Keratinocyte (primary cell): Measurements from ENCODE around the gene TMEM132D. TPM values are rescaled to one million over a fixed set of nuclear protein-coding genes. Genes with fewer than 3 reads are reported as not detected.
"Not testable (repeated sequence)": the region's sequence is repeated elsewhere in the genome, so short reads cannot be mapped to it uniquely, and the experiment has no call there.

Experiments
- DNase-seq: peaks from one replicate; pipeline ENCODE4 v3.0.0-alpha.2; 2011; ENCODE audit warnings: low read depth, missing footprints, low spot score
- FAIRE-seq: peaks from 2 replicates; lab custom pipeline; 2011; peaks lifted over from hg19 to GRCh38; lab: Jason Lieb, UNC
- H2AFZ ChIP-seq: 2 replicates; pipeline ENCODE4 v1.6.0; 2012; ENCODE audit warnings: low read length, control low read depth, inconsistent platforms; ENCODE audit not compliant: control insufficient read depth
- H3K27ac ChIP-seq: 2 replicates; pipeline ENCODE4 v1.5.1; 2011; ENCODE audit warnings: low read length; ENCODE audit not compliant: control insufficient read depth, insufficient read depth
- H3K27me3 ChIP-seq: 3 replicates; pipeline ENCODE4 v1.6.0; 2011; ENCODE audit warnings: low read length; ENCODE audit not compliant: control insufficient read depth, insufficient read depth; ENCODE audit errors: extremely low read depth
- H3K36me3 ChIP-seq, 2 experiments: 2 replicates in 1 of 2; 3 replicates in 1 of 2; pipeline ENCODE4 v1.5.1; 2011; ENCODE audit warnings: low read length in 2 of 2, mild to moderate bottlenecking in 1 of 2; ENCODE audit not compliant: control insufficient read depth in 2 of 2, insufficient read depth in 2 of 2; ENCODE audit errors: extremely low read depth in 1 of 2
- H3K4me1 ChIP-seq: 3 replicates; pipeline ENCODE4 v1.5.1; 2011; ENCODE audit warnings: low read length; ENCODE audit not compliant: control insufficient read depth, insufficient read depth; ENCODE audit errors: extremely low read depth
- H3K4me2 ChIP-seq: 3 replicates; pipeline ENCODE4 v1.6.0; 2011; ENCODE audit warnings: low read depth, low read length; ENCODE audit not compliant: control insufficient read depth, insufficient read depth; ENCODE audit errors: extremely low read depth
- H3K4me3 ChIP-seq, 3 experiments: fragments of 200-600 bp in 1 of 3; sonication (generic) in 1 of 3; 2 replicates in 2 of 3; 3 replicates in 1 of 3; pipeline ENCODE4 v1.5.1; 2011 to 2016; ENCODE audit warnings: low read length in 3 of 3, mild to moderate bottlenecking in 3 of 3, control low read depth in 2 of 3, inconsistent platforms in 1 of 3, low read depth in 1 of 3, mixed read lengths in 1 of 3, mixed run types in 1 of 3, moderate library complexity in 1 of 3; ENCODE audit not compliant: control insufficient read depth in 2 of 3, insufficient read depth in 2 of 3; ENCODE audit errors: extremely low read depth in 1 of 3
- H3K79me2 ChIP-seq: 2 replicates; pipeline ENCODE4 v1.6.0; 2012; ENCODE audit warnings: low read length; ENCODE audit not compliant: control insufficient read depth, insufficient read depth
- H3K9ac ChIP-seq: 3 replicates; pipeline ENCODE4 v1.6.0; 2011; ENCODE audit warnings: low read length; ENCODE audit not compliant: control insufficient read depth, insufficient read depth; ENCODE audit errors: extremely low read depth
- H3K9me1 ChIP-seq: 3 replicates; pipeline ENCODE4 v1.6.0; 2011; ENCODE audit warnings: low read length; ENCODE audit not compliant: control insufficient read depth, insufficient read depth; ENCODE audit errors: extremely low read depth
- H3K9me3 ChIP-seq: 2 replicates; pipeline ENCODE4 v1.5.1; 2012; ENCODE audit warnings: low read depth, low read length; ENCODE audit not compliant: control insufficient read depth
- H4K20me1 ChIP-seq: 3 replicates; pipeline ENCODE4 v1.6.0; 2011; ENCODE audit warnings: low read length; ENCODE audit not compliant: control insufficient read depth, insufficient read depth; ENCODE audit errors: extremely low read depth
- CTCF ChIP-seq, 3 experiments: IDR thresholded peaks in 1 of 3; conservative IDR thresholded peaks in 1 of 3; optimal IDR thresholded peaks in 1 of 3; 2 replicates in 2 of 3; 3 replicates in 1 of 3; pipeline versions ENCODE3 to v1.5.1; 2011; ENCODE audit warnings: low read length in 3 of 3, mild to moderate bottlenecking in 3 of 3, moderate library complexity in 2 of 3, control low read depth in 1 of 3, inconsistent platforms in 1 of 3; ENCODE audit not compliant: insufficient read depth in 2 of 3; ENCODE audit errors: extremely low read depth in 1 of 3
- EZH2 ChIP-seq: IDR thresholded peaks from one replicate; pipeline ENCODE4 v1.6.1; 2012; ENCODE audit warnings: inconsistent platforms, mild to moderate bottlenecking, low read length, moderate library complexity
- dilution Hi-C: fragments of 300-500 bp; cut with MboI; formaldehyde crosslinking; loops from one replicate; pipeline ENCODE4 v1.7.0; 2020; ENCODE audit warnings: low sequenced_read_pairs; ENCODE audit not compliant: extremely low pct_ligation_motif_present
- polyA plus RNA-seq, 5 experiments: library from polyadenylated mRNA; depleted of rRNA in 3 of 5; stranded (reverse) in 3 of 5; stranded (forward) in 1 of 5; unstranded in 1 of 5; fragments of >200 nt; gene quantifications; 1 replicate in 1 of 5; 2 replicates in 3 of 5; 3 replicates in 1 of 5; pipeline versions ENCODE4 v1.2.1 to v1.2.3, GENCODE V29; 2011 to 2012; ENCODE audit warnings: missing spikeins in 2 of 5, low read depth in 1 of 5, low replicate concordance in 1 of 5

TMEM132D gene
- polyA plus RNA-seq, 1 donor (not counting 4 experiments of a cell fraction or from before 2014, with no cell fraction given), result not detected

- Histone ChIP-seq H3K9ac (no peak overlapping the region), H4K20me1 (no peaks in the 10 kb centered on the region), H3K4me3 (no peak overlapping the region), H3K4me1 (no peaks in the 10 kb centered on the region), H3K27ac (no peak overlapping the region), H3K36me3 (no peaks in the 10 kb centered on the region), H2AFZ (no peak overlapping the region), H3K9me1 (no peaks in the 10 kb centered on the region), H3K79me2 (no peaks in the 10 kb centered on the region), H3K9me3 (peaks cover 4% of the 10 kb centered on the region), H3K4me2 (no peak overlapping the region), H3K27me3 (no peaks in the 10 kb centered on the region)
- TF ChIP-seq CTCF (optimal IDR thresholded peaks at IDR 0.05 in 1 of 3, IDR thresholded peaks at IDR 0.05 in 1 of 3, conservative IDR thresholded peaks at IDR 0.05 in 1 of 3; ENCODE audit: extremely low read depth in 1 of 3, insufficient read depth in 2 of 3, low read length in 3 of 3) (no peak), EZH2 (no peak)
- no peak for DNase-seq
- dilution Hi-C loops, result no loop called here
- FAIRE-seq, result no peak
Observed at GRCh38 chr12:129052373-129052772, 851.5 kb downstream of the TMEM132D start.

- H3K4me3 ChIP-seq, result no peak overlapping the region
- H3K27me3 ChIP-seq, result no peaks in the 10 kb centered on the region
- DNase-seq, result no peak
- H3K9ac ChIP-seq, result no peak overlapping the region
- H3K4me2 ChIP-seq, result no peak overlapping the region
- H3K79me2 ChIP-seq, result no peaks in the 10 kb centered on the region
- FAIRE-seq, result no peak
- dilution Hi-C loops, result no loop called here
- no peaks in the 10 kb centered on the region for H3K4me1 ChIP-seq
- TF ChIP-seq CTCF (optimal IDR thresholded peaks at IDR 0.05 in 1 of 3, IDR thresholded peaks at IDR 0.05 in 1 of 3, conservative IDR thresholded peaks at IDR 0.05 in 1 of 3; ENCODE audit: extremely low read depth in 1 of 3, insufficient read depth in 2 of 3, low read length in 3 of 3) (no peak), EZH2 (no peak)
- no peaks in the 10 kb centered on the region for H3K9me1 ChIP-seq
- no peaks in the 10 kb centered on the region for H3K36me3 ChIP-seq
- no peak overlapping the region for H2AFZ ChIP-seq
- no peaks in the 10 kb centered on the region for H4K20me1 ChIP-seq
- H3K27ac ChIP-seq, result no peak overlapping the region
- peaks cover 4% of the 10 kb centered on the region for H3K9me3 ChIP-seq
Observed at GRCh38 chr12:129049917-129050316, 853.9 kb downstream of the TMEM132D start.

- H3K4me1 ChIP-seq, H3K79me2 ChIP-seq, H3K36me3 ChIP-seq, H4K20me1 ChIP-seq, dilution Hi-C loops, H3K9me1 ChIP-seq, H3K9me3 ChIP-seq, H3K9ac ChIP-seq, H3K27me3 ChIP-seq, FAIRE-seq, DNase-seq, H2AFZ ChIP-seq, H3K27ac ChIP-seq, H3K4me3 ChIP-seq, H3K4me2 ChIP-seq: not testable (repeated sequence)
Observed at GRCh38 chr12:129043334-129043733, 860.5 kb downstream of the TMEM132D start.
